GM12864 (cell line): Measurements from ENCODE around the gene MINDY4.

Experiments used
- DNase-seq: peaks from one replicate; pipeline ENCODE4 v3.0.0-alpha.2; 2011; ENCODE audit warnings: low read depth
- H3K4me3 ChIP-seq: 2 replicates; pipeline ENCODE4 v1.5.1; 2011; ENCODE audit warnings: mild to moderate bottlenecking, low read depth, low read length, control low read depth
- CTCF ChIP-seq: IDR thresholded peaks from 2 replicates; pipeline ENCODE4 v1.5.1; 2011; ENCODE audit warnings: low read depth, mild to moderate bottlenecking, moderate library complexity, low read length, control low read depth, inconsistent platforms; ENCODE audit errors: missing control alignments

Gene MINDY4

DNA sequence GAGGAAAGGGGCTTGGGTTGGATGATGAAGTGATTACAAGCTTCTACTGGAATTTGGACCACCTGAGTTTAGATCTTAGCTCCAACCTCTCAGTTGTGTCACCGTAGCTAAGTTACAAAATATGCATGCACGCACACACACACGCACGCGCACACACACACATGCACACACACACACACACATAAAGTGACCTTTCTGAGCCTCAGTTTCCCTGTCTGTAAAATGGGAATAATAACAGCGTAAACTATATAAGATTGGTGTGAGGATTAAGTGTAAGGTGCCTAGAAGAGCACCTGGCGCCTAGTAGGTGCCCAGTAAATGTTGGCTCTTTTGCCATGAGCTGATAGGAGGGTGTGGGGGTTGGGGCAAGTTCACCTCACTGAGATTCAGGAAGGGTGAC, 127.8 kb downstream of the MINDY4 start:
- TF ChIP-seq CTCF = no peak

DNA sequence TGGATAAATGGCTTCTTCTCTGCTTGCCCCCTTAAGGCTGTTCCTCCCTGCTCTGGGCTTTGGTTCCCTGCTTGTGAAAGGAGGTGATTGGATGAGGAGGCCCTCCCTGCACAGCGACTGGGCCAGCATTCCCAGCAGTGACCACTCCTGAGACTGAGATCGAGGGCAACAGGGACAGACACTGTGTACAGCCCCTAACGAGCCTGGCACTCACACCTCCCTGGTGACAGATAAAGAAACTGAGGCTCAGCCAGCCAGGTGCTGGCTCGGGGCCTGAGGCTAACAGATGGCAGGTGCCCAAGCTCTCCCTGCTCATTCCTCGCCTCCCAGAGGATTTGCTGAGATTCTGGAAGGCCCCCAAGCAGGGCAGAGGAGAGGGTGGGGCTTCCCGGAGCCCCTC, 128.4 kb downstream of the MINDY4 start:
- DNase-seq = no peak
- H3K4me3 ChIP-seq = no peak overlapping the region
- TF ChIP-seq CTCF = no peak

More for the DNA sequence above, 127.8 kb downstream of the MINDY4 start:
- no peak overlapping the region for H3K4me3 ChIP-seq
- no peak for DNase-seq

- TF ChIP-seq CTCF = no peak
- no peak overlapping the region for H3K4me3 ChIP-seq
- no peak for DNase-seq
These were observed 128.8 kb downstream of the MINDY4 start for GRCh38 chr7:30900053-30900452.

DNA sequence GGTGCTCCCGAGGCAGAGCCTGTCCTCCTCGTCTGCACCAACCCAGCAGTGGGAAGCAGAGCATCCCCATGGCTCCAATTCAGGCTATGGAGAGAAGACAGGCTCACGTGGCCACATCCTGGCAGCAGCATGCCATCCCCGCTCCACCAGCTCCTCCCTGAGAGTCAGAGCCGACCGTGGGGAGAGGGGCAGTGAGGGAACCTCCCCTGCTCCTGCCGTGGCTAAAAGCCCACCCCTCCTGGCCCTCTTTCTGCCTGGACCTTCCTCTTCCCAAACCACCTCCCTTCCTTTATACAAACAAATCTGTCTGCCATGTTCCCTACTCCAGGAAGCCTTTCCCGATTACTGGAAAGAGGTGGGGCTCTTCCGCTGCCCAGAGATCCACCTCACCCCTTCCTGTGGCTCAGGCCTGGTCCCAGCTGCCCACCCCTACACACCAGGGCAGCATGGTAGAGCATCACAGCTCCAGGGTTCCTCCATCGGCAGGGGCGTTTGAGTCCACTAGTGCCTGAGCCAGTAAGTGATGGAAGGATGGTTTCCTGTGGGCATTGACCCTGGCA, 129.7 kb downstream of the MINDY4 start:
- no peak for DNase-seq

GRCh38 chr7:30901856-30902255, 130.6 kb downstream of the MINDY4 start:
- TF ChIP-seq CTCF = no peak
- DNase-seq = no peak
- no peak overlapping the region for H3K4me3 ChIP-seq

More for the DNA sequence above, 129.7 kb downstream of the MINDY4 start:
- no peak for TF ChIP-seq CTCF
- H3K4me3 ChIP-seq = no peak overlapping the region

DNA sequence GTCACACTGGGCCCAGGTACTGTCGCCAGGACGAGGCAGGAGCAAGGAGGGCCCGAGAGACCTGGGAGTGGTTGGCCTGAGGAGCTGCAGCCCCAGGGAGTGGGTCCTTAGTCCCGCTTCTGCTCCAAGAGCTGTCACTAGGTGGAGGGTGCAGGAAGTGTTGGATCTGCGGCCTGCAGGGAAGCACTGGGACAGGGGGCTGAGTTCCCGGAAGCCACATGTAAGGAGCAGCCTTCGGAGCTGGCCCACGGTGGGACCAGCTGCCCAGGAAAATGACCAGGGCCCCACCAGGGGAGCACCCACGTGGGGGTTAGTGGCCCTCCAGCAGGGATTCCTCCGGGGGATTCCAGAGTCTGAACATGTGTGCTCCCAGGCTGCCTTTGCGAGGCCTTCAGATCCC, 131.2 kb downstream of the MINDY4 start:
- no peak for DNase-seq
- TF ChIP-seq CTCF = no peak
- H3K4me3 ChIP-seq = no peak overlapping the region

GRCh38 chr7:30903146-30903545, 131.9 kb downstream of the MINDY4 start:
- TF ChIP-seq CTCF = no peak
- no peak overlapping the region for H3K4me3 ChIP-seq

More at GRCh38 chr7:30903146-30903545, 131.9 kb downstream of the MINDY4 start:
- DNase-seq = no peak
